A549 (cell line): ENCODE data around the gene CELF5.

Experiments
- JUN ChIP-seq, 2 experiments: fragments of >200 bp; sonication (Bioruptor Twin); formaldehyde crosslinking; IDR thresholded peaks; 2 replicates in 1 of 2; 3 replicates in 1 of 2; pipeline ENCODE4 v1.6.1; 2016 to 2017
- POLR2A ChIP-seq: IDR thresholded peaks from 2 replicates; pipeline ENCODE4 v1.6.1; 2012; ENCODE audit warnings: mild to moderate bottlenecking, low read length
- RAD21 ChIP-seq, 2 experiments: fragments of >200 bp in 1 of 2; sonication (Bioruptor Twin) in 1 of 2; formaldehyde crosslinking in 1 of 2; IDR thresholded peaks in 1 of 2; conservative IDR thresholded peaks in 1 of 2; 2 replicates in 1 of 2; 3 replicates in 1 of 2; pipeline ENCODE4 v1.6.1; 2012 to 2018; ENCODE audit warnings: inconsistent platforms in 1 of 2
- TF ChIP-seq, protein P1 (sequence below): IDR thresholded peaks from 2 replicates; pipeline ENCODE4 v1.6.1; 2012
- TF ChIP-seq, protein P2 (sequence below): fragments of >200 bp; sonication (Bioruptor Twin); formaldehyde crosslinking; IDR thresholded peaks from 3 replicates; pipeline ENCODE4 v1.5.1; 2016

DNA sequence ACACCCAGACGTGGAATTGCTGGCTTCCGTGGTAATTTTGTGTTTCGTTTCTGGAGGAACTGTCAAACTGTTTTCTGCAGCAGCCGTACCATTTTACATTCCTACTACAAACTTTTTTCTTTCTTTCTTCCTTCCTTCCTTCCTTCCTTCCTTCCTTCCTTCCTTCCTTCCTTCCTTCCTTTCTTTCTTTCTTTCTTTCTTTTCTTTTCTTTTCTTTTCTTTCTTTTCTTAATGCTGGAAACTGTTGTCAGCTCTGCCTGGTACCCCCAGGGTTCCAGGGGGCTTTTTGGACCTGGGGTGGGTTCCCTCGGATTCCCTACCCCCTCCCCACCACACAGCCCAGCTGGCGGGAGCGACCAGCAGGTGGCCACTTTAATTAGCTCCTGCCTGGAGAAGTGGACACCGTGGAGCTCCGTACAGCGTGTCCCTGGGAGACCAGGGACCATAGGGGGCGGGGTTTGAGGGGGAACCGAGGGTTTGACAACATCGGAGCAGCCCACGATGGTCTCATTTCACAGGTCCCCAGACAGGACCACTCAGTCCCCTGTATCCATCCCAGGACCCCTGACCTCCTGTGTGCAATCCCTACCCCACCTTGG, 24.4 kb downstream of the CELF5 start:
- TF ChIP-seq, protein P1, sequence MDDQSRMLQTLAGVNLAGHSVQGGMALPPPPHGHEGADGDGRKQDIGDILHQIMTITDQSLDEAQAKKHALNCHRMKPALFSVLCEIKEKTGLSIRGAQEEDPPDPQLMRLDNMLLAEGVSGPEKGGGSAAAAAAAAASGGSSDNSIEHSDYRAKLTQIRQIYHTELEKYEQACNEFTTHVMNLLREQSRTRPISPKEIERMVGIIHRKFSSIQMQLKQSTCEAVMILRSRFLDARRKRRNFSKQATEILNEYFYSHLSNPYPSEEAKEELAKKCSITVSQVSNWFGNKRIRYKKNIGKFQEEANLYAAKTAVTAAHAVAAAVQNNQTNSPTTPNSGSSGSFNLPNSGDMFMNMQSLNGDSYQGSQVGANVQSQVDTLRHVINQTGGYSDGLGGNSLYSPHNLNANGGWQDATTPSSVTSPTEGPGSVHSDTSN: no peak
- TF ChIP-seq, protein P2, sequence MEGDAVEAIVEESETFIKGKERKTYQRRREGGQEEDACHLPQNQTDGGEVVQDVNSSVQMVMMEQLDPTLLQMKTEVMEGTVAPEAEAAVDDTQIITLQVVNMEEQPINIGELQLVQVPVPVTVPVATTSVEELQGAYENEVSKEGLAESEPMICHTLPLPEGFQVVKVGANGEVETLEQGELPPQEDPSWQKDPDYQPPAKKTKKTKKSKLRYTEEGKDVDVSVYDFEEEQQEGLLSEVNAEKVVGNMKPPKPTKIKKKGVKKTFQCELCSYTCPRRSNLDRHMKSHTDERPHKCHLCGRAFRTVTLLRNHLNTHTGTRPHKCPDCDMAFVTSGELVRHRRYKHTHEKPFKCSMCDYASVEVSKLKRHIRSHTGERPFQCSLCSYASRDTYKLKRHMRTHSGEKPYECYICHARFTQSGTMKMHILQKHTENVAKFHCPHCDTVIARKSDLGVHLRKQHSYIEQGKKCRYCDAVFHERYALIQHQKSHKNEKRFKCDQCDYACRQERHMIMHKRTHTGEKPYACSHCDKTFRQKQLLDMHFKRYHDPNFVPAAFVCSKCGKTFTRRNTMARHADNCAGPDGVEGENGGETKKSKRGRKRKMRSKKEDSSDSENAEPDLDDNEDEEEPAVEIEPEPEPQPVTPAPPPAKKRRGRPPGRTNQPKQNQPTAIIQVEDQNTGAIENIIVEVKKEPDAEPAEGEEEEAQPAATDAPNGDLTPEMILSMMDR: no peak
- TF ChIP-seq RAD21 (conservative IDR thresholded peaks at IDR 0.05 in 1 of 2, IDR thresholded peaks at IDR 0.05 in 1 of 2): no peak
- TF ChIP-seq POLR2A: no peak
- no peak for TF ChIP-seq JUN (IDR thresholded peaks at IDR 0.05)
